ENCODE measurements around the gene AFDN.

AFDN gene

DNA sequence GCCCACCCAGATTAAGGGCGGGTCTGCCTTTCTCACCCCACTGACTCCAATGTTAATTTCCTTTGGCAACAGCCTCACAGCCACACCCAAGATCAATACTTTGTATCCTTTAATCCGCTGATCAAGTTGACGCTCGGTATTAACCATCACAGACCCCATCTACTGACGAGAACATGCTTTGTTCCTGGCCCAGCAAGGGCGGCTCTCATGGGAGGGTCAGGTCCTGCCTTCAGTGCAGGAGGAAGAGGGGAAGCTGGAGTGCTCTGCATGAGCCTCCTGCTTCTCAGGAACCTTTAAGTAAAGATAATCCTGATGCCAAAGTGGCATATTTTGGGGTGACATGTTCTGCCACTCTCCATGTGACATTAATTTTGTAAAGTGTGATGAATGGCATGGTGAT lies 179.1 kb downstream of the AFDN start:
- Histone ChIP-seq H3K4me3 (no peak overlapping the region), H3K27ac (no peak overlapping the region)

DNA sequence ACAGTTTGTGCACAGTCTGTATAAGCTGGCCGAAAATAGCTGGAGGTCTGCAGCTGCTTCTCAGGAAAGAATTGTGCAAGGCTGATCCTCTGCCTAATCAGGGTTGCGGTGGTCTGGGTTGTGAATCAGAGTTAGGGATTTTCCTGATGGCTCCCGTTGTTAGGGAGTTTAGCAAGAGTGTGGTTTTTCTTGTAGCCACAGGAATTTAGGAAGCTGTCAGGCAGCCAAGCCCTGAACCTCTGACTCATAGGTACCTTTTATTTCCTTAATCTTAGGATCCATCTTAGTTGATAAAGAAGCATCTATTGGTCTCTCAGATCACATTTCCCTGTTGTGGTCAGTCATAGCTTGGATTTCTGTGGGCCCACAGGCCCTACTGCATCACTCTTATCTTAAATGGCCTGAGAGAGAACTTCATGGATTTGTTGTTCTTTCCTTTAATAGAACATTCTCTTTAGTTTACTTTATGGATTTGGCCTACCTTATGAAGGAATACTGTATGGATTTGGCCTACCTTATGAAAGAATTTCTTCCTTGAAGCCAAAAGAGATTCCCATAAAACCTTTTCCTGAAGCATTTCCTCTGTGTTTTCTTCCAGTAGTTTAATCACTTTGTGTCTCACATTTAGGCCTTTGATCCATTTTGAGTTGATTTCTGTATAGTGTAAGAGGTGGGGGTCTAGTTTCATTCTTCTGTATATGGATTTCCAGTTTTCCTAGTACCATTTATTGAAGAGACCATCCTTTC lies 181.1 kb downstream of the AFDN start:
- Histone ChIP-seq H3K27ac (peak overlapping the region in 9 of 21 experiments; percentile 0 to 62 (median 27)), H3K4me3 (no peak overlapping the region)

DNA sequence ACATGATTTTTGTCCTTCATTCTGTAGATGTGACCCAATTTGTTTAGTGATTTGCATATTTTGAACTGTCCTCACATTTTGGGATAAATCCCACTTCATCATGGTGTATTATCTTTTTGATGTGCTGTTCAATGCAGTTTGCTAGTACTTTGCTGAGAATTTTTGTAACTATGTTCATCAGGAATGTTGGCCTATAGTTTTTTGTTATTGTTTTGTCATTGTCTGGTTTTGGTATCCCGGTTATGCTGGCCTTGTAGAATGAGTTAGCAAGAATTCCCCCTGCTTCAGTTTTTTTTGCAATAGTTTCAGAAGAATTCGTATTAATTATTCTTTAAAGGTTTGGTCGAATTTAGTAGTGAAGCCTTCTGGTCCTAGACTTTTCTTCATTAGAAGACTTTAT lies 182.6 kb downstream of the AFDN start:
- no peak overlapping the region for H3K27ac ChIP-seq
- H3K4me3 ChIP-seq: no peak overlapping the region

DNA sequence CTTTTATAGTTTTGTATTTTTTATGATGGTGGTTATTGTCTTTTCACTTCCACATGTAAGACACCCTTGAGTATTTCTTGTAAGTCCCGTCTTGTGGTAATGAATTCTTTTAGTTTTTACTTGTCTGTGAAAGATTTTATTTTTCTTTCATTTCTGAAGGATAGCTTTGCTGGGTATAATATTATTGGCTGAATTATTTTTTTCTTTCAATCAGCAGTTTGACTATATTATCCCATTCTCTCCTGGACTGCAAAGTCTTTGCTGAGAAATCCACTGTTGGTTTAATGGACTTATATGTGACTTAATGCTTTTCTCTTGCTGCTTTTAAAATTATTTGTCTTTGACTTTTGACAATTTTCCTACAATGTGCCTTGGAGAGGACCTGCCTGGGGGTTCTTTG lies 184.6 kb downstream of the AFDN start:
- no peak overlapping the region for H3K4me3 ChIP-seq
- H3K27ac ChIP-seq: no peak overlapping the region

DNA sequence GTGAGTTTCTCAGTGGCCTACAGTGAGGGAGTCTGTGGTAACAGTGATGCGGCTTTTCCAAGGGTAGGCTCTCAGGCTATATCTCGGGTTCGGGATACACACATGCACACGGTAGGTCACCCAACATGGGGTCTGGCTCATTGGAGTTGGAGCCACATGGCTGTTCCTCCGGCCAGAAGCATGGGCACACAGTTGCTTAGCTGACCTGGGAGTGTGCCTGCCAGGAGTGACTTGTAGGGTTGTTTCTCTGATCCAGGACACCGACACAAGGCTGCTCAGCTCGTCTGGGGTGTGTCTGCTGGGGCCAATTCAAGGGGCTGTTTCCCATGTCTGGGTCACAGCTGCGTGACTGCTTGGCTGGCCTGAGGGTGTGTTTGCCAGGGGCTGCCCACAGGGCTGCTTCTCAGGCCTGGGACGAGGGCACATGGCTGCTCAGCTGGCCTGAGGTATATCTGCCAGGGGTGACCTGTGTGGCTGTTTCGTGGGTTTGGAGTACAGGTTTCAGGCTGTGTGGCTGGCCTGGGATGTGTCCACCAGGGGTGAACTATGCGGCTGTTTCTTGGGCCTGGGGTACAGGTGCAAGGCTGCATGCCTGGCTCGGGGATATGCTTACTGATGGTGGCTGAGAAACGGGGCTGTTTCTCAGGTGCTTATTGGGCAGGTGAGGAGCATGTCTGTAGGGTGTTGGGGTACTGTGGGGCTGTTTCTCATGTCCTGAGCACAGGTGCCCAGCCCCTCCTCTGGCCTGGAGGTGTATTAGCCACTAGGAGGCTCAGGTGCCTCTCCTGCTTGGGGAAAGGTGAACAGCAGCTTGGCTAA lies 185.9 kb downstream of the AFDN start:
- Histone ChIP-seq H3K27ac (no peak overlapping the region), H3K4me3 (no peak overlapping the region)

DNA sequence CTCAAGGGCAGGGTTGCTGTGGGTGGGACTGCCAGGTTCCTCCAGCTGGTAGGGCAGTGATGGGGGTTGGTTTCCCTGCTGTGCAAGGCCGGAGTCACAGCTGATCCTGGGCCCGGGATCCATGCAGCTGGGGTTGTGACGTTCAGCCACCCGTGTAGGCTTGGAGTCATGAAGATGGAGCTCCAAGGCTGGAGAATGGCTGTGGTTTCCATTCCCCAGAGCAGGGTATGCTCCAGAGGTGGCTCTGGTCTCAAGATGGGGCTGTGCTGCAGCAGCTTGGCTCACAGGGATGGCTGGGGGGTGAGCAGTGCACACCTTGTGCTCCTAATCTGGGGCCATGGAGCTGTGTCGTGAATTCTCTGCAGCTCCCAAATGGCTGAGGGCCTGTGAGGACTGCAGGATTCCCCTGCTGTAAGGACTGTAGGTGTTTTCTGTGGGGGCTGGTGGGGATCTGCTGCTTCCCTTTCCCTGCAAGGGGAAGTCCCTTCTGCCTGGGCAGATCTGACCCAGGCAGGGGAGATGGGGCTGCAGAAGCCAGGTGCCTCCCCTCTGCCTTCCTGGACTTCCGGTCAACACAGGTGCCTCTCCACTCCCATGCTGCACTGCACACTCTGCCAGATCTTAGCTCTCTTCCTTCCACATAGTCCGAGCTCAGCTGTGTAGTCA lies 186.7 kb downstream of the AFDN start:
- Histone ChIP-seq H3K4me3 (no peak overlapping the region), H3K27ac (no peak overlapping the region)

DNA sequence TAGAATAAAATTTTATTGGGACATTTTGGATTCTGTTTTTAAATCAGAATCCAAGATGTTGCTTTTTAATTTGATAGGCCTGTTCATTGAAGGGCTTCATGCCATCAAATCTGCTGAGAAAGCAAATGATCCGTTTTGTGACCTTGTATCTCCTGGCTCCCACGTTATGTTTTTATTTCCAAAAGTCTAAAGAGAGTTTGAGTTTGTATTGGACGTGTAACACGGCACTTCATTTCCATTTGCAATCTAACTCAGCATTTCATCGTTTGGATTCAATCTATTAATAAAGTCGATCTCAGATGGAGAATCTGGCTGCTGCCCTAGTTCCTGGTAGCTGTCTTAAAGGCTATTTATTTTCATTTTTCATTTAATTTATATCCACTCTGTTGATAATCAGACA lies 187.7 kb downstream of the AFDN start:
- Histone ChIP-seq H3K4me3 (no peak overlapping the region), H3K27ac (peak overlapping the region in 1 of 21 experiments; percentile 11)

DNA sequence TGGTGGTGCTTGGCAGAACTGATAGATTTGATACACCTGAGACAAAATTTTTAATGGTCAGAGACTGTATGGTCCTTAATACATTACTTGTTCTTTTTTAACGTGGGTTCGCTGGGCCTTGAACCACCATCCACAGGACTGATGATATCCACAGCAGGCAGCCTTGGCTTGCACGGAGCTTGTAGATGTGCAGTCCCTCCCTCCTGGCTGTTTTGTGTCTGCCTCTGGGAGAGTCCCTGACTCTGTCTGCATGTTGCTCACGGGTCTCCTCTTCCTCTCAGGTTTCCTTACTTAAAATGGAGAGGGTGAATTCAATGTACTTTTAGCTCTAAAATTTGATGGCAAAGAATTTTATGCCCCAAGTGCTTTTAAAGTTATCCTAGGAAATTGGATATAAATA lies 188.3 kb downstream of the AFDN start:
- no peak overlapping the region for H3K27ac ChIP-seq
- H3K4me3 ChIP-seq: no peak overlapping the region

DNA sequence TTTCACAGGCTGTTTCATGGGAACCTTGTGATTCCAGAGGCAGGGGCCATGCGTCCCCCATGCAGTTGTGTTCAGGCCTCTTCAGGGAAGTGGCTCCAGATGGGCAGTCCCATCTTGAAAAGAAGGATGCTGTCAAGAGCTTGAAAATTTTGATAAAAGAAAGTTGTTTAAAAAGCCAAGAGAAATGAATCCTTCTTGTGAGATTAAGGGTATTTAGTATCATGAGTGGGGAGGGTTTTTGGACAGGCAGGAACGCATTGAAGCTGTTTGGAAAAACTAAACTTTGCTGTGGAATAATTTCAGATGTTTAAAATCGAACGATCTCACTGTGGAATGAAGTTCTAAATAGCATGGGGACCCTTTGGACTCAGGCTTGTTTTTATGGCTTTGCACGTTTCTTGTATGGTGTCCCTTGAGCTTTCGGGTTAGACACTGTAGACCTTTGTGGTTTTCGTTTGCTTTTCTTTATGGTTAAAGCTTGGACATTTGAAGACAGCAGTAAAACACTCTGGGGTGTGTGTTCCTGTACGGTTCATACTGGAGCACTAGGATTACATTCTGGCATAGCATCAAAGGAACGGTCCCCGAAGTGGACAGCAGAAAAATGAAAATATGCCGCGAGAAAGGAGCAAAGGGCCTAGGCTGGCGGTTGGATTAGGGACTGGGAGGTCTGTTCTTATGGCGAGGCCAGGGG lies 188.9 kb downstream of the AFDN start:
- H3K4me3 ChIP-seq: no peak overlapping the region
- H3K27ac ChIP-seq: no peak overlapping the region

DNA sequence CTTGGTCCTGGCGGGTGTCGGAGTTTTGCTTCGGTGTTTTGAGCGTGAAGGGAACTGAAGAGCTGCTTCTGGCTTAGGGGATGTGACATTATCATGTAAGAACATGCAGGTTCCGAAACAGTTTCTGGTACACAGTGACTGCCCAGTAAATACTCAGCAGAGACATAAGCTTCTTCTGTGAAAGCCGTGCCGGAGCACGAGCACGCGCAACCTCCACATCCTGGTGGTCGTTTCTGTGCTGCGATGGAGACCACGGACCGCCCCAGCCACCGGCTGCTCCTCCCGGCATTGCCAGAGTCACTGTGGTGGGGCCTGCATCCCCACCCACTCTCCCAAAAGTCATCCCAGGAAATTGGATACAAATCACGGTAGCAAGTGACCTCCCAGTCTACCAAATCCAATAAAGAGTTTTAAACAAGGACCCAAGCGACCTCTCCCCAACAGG lies 189.5 kb downstream of the AFDN start:
- Histone ChIP-seq H3K27ac (no peak overlapping the region), H3K4me3 (no peak overlapping the region)

DNA sequence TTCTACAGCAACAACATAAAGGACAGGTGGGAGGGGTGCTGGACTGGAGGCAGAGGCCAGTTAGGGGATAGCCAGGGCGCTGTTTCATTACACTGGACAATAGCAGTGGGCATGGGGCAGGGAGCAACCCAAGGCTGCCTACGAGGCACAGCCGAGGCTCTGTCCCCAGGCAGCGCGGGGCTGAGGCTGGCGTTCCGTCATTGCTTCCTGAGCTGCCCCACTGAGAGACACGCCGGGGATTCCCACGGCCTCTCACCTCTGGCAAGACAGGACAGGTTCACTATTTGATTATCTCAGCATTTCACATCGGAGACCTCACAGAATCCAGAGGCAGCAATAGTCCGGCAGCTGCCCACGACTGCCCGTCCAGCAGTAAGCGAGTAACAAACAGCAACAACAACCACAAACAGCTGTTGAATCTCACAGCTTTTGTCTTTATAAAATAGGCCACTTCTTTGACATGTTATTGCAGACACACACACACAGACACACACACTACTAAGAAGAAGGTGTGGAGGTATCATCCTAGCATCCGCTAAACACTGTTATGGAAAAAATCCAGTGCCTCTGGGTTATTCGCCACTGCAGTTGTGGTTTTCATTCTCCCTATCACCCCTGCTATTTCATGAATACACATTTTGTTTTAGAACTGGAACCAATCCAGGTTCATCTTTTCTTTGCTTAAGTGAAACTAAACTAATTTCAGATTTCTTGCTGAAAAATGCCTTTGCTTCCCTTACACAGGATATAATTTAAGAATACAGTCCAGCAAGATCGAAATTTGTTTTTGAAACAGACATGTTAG lies 190.2 kb downstream of the AFDN start:
- Histone ChIP-seq H3K4me3 (no peak overlapping the region), H3K27ac (peak overlapping the region in 2 of 21 experiments; percentile 1 to 44)

DNA sequence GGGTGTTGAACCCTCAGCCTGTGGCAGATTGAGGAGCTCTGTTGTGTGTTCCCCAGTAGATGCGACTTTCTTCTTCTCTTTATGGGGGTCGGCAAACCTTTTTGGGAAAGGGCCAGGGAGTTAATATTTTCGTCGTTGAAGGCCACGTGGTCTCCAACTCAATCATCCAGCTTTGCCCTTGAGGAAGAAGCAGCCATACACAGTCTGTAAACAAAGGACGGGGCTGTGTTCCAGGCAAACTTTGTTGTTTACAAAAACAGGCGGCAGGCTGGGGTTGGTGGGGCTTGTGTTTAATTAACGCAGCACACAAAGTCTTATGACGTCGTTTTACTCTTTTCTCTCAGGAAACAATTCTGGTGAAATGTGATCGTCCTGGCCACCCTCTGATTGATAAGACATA lies 190.9 kb downstream of the AFDN start:
- Histone ChIP-seq H3K4me3 (no peak overlapping the region), H3K27ac (no peak overlapping the region)

DNA sequence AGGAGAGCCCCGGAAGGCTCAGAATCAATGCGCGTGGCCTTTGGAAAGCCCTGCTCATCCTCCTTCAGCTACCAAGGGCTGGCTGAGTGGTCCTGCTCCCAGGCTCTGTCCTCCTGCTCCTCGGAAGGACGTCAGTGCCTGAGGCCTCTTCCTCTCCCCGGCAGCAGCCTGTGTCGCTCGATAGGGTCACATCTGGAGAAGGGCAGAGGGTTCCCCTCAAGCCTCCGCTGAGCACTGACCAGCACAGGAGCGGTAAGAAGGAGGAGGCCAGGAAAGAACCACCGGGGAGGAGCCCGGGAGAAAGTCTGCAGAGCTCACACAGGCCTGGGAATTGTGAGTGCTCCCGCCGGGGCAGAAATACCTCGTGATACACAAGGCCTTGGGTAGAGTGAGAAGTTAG lies 192.0 kb downstream of the AFDN start:
- Histone ChIP-seq H3K27ac (no peak overlapping the region), H3K4me3 (no peak overlapping the region)

DNA sequence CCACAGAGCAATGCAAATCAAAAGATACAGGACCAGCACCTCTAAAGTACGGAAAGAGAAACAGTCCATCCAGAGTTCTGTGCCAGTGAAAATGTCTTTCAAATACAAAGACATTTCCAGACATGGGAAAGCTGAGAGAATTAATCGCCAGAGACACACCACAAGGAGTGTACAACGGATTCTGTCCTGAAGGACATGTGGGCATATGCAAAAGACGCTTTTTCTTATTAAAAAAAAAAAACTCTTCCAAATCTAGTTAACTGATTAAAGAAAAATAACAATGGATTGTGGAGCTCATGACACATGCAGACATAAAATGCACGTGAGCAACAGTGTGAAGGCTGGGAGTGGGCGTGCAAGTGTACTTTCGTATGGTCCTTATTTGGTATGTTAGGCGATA lies 193.5 kb downstream of the AFDN start:
- Histone ChIP-seq H3K4me3 (no peak overlapping the region), H3K27ac (no peak overlapping the region)

DNA sequence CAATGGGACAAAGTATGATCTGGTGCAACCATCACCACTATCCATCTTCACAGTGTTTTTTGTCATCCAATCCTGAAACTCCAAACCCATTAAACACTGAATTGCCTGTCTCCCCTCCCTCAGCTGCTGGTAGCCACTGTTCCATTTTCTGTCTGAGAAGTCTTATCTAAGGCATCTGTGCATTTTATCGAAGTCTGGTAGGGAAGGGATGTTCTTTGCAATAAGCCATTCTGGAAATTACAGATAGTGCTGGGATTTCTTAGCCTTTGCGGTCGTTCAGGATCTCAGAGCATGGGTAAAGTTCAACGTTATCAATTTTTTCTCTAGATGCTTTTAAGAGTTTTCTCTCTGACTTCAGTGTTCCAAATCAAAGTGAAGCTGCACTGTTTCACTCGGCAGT lies 194.9 kb downstream of the AFDN start:
- H3K4me3 ChIP-seq: no peak overlapping the region

More for the DNA sequence above, 194.9 kb downstream of the AFDN start:
- no peak overlapping the region for H3K27ac ChIP-seq

Measured in skin epidermis (tissue), 12 donors.